ENCODE measurements around the gene SDK1.

GRCh38 chr7:4009211-4010060 is 708.4 kb downstream of the SDK1 start:
- no peak for TF ChIP-seq CTCF (conservative IDR thresholded peaks at IDR 0.05)
- TF ChIP-seq ZFX (IDR thresholded peaks at IDR 0.05): no peak
